Measurements from ENCODE around the gene DENND4B.

DENND4B gene

DNA sequence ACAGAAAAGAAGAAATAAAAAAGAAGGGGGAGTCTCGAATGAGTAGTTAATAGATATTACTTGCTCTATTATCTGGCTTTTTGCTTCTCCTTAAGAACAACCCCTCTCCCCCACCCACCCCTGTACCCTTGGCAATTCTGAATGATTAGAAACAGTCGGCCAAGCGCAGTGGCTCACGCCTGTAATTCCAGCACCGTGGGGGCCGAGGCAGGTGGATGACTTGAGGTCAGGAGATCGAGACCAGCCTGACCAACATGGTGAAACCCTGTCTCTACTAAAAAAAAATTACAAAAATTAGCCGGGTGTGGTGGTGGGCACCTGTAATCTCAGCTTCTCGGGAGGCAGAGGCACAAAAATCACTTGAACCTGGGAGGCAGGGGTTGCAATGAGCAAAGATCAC is 66.5 kb downstream of the DENND4B start:
- Histone ChIP-seq H3K9me3 (no peaks in the 10 kb centered on the region), H3K27me3 (no peaks in the 10 kb centered on the region), H3K4me3 (no peak overlapping the region), H3K36me3 (peaks cover 35% of the 10 kb centered on the region), H3K4me2 (peak overlapping the region; percentile 80; the same call in 1 of the 2 replicates), H3K4me1 (peaks cover 66% of the 10 kb centered on the region), H3K9ac (peak overlapping the region; percentile 70; the same call in 1 of the 2 replicates), H4K20me1 (peaks cover 99% of the 10 kb centered on the region), H3K27ac (no peak overlapping the region; the same call in 1 of the 2 replicates)
- no peak for TF ChIP-seq Cebpa-rat (IDR thresholded peaks at IDR 0.05)

Data from BLaER1 (cell line).